ENCODE measurements around the gene BTN2A1.
"Not testable (repeated sequence)": the region's sequence is repeated elsewhere in the genome, so short reads cannot be mapped to it uniquely, and the experiment has no call there.

BTN2A1 gene

DNA sequence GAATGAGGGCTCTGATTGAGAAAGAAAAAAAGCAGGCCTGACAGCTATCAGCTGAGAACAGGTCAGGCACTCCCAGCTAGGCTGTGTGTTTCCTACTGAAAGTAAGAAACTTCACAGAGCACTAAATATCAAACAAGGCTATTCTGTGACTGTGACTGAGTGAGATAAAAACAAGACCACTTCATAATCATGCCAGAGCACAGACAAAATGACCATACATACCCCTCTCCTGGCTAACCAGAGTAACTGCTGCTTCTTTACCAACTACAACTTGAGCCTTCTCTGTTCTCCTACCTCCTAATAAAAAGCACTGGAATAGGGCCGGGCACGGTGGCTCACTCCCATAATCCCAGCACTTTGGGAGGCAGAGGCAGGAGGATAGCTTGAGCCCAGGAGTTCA is 35.5 kb downstream of the BTN2A1 start:
- DNase-seq (ENCODE audit: low read depth, low spot score), result no peak

GRCh38 chr6:26494117-26494516 is 36.4 kb downstream of the BTN2A1 start:
- no peak for DNase-seq (ENCODE audit: low read depth, low spot score)

DNA sequence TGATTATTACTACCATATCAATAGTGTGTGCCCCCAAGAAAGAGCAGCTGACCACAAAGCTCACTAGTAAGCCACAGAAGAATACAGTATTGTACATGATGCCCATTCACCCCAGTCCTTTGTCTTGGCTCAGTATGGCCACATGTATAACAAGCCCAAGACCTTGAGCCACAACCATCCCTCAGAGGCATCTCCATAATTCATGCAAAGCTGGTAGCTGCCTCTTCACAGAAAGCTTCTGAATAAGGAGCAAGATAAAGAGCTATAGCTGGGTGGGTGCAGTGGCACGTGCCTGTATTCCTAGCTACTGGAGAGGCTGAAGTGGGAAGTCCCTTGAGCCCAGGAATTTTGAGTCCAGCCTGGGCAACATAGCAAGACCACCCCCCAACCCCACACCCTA is 37.5 kb downstream of the BTN2A1 start:
- DNase-seq (ENCODE audit: low read depth, low spot score), result no peak

- no peak for DNase-seq (ENCODE audit: low read depth, low spot score)
Measured at GRCh38 chr6:26497610-26498009, 39.9 kb downstream of the BTN2A1 start.

DNA sequence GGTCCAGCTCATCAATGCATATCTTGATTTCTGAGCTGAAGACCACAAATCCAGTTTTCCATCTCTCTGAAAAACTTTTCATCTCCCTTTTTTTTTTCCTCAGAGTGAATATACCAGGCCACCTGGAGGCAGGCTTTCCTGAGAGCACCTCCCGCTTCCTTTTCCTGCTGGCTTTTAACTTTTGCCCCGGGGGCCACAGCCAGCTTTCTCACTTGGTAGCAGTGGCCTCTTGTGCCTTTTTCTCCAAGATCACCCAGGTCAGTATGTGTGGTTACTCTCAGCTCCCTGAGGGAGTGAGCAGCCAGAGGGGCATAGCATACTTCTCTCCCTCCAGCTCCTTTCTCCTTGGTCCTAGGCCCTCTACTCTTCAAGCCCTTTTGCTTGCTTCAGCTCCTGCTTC is 42.3 kb downstream of the BTN2A1 start, which contains the start of gene BTN1A1:
TSS of gene BTN1A1 (plus strand) at position 202 of the 400 bp plus-strand sequence. CDS start 984 bp downstream, outside the sequence.
- no peak for DNase-seq (ENCODE audit: low read depth, low spot score)

- peak; percentile 54 for DNase-seq (ENCODE audit: low read depth, low spot score)
Measured at GRCh38 chr6:26501482-26501986, 43.8 kb downstream of the BTN2A1 start.

DNA sequence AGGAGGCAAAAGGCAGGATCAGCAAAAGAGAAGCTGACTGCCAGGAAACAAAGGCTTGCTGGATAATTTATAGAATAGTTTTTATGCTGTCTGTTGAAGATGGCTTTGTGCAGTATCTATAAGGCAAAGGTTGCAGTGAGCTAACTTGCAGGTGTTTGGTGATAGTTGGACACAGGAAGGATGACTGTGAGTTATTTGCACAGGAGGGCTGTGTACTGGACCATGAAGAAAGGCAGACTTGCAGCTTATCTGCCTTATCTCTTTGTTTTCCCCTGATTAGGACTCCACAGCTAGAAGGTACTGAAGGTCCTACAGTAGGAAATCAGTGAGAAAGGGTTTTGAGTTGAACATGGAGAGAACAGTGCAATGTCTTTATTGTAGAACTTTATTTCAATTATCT is 44.4 kb downstream of the BTN2A1 start:
- DNase-seq (ENCODE audit: low read depth, low spot score), result no peak

- no peak for DNase-seq (ENCODE audit: low read depth, low spot score)
Measured at GRCh38 chr6:26502626-26503025, 44.9 kb downstream of the BTN2A1 start.

- DNase-seq (ENCODE audit: low read depth, low spot score), result no peak
Measured at GRCh38 chr6:26507658-26508057, 49.9 kb downstream of the BTN2A1 start.

DNA sequence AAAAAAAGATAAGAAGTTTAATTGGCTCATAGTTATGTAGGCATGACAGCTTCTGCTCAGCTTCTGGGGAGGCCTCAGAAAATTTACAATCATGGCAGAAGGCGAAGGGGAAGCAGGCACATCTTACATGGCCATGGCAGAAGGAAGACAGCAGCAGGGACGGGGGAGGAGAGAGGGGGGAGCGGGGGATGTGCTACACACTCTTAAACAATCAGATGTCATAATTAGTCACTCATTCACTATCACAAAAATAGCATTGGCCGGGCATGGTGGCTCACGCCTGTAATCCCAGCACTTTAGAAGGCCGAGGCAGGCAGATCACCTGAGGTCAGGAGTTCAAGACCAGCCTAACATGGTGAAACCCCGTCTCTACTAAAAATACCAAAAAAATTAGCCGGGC is 53.3 kb downstream of the BTN2A1 start:
- DNase-seq (ENCODE audit: low read depth, low spot score), result not testable (repeated sequence)

GRCh38 chr6:26514984-26515383 is 57.2 kb downstream of the BTN2A1 start:
- DNase-seq (ENCODE audit: low read depth, low spot score), result no peak

DNA sequence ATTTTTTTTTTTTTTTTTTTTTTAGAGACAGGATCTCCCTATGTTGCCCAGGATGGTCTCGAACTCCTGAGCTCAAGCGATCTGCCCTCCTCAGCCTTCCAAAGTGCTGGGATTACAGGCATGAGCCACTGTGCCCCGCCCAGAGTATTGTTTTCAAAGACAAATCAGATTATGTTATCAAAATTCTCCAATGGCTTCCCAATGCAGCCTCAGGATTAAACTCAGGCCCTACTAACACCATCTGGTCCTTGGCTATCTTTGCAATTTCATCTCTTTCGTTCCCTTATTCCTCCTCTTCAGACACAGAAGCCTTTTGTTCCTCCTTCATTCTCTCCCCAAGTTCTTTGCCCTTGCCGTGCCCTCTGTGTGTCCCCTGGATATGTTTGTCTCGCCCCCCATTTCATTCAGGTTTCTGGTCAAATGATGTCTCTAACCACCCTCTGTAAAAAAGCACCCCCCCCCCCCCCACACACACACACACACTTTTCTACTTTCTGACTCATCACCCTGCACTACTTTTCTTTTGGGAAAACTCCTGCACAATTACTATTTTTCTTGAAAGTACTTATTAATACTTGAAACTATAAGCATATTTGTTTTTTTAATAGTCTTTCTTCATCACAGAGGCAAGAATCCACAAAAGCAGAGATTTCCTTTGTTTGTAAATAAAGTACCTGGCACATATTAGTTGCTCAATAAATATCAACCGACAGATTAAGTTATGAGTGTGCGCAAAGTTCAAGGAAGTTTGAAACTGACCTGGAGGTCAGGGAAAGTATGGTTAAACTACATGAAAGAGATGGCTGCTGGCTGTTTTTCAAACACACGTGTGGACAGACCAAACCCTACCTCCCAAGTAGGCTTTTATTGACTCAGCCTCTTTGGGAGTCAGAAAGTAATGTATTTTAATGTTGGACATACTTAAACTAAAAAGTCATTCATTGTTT is 59.0 kb downstream of the BTN2A1 start:
- DNase-seq (ENCODE audit: low read depth, low spot score), result no peak
